Left lobe of liver (tissue), 2 donors: ENCODE measurements around the gene CHMP1B. TPM values are rescaled to one million over a fixed set of nuclear protein-coding genes. Genes with fewer than 3 reads are reported as not detected.
"Not testable (repeated sequence)": the region's sequence is repeated elsewhere in the genome, so short reads cannot be mapped to it uniquely, and the experiment has no call there.

ENCODE experiments used
- ATAC-seq: fragments of 200-7000 bp; cut with Tn5 transposase; one replicate; pipeline ENCODE4 v1.9.1; 2020; ENCODE audit warnings: mild to moderate bottlenecking, moderate library complexity
- DNase-seq: peaks from one replicate; pipeline ENCODE4 v3.0.0-alpha.2; 2020; ENCODE audit warnings: low spot score
- total RNA-seq: library from RNA; stranded (reverse); gene quantifications from one replicate; pipeline ENCODE4 v1.2.1, GENCODE V29; 2021
- donor health status: DM: no; HTN: no; CAD: no; lungs with moderate emphysema.
- donor health status: DM: no; HTN: yes; CAD: no.

CHMP1B gene
- total RNA-seq, 1 donor from 2014 or later, result 12.9 TPM

- no peak for ATAC-seq
- no peak for DNase-seq
These were observed 15.6 kb downstream of the CHMP1B start for GRCh38 chr18:11866764-11867163.

- DNase-seq (no peak), ATAC-seq (no peak)
These were observed 17.0 kb downstream of the CHMP1B start for GRCh38 chr18:11868230-11868629.

- DNase-seq, result no peak
- no peak for ATAC-seq
These were observed 20.3 kb downstream of the CHMP1B start for GRCh38 chr18:11871501-11871900.

- DNase-seq (peak; percentile 49), ATAC-seq (peak; percentile 95)
These were observed 21.4 kb downstream of the CHMP1B start for GRCh38 chr18:11872479-11873136.

- DNase-seq (peak; percentile 45), ATAC-seq (no peak)
These were observed 22.6 kb downstream of the CHMP1B start for GRCh38 chr18:11873670-11874340.

- ATAC-seq, result no peak
- peak; percentile 21 for DNase-seq
These were observed 23.5 kb downstream of the CHMP1B start for GRCh38 chr18:11874676-11875075.

- ATAC-seq (no peak), DNase-seq (peak; percentile 32)
These were observed 26.4 kb downstream of the CHMP1B start for GRCh38 chr18:11877497-11878135.

GRCh38 chr18:11880586-11881304 is 29.5 kb downstream of the CHMP1B start:
- ATAC-seq (no peak), DNase-seq (no peak)

GRCh38 chr18:11882636-11883035 is 31.4 kb downstream of the CHMP1B start:
- DNase-seq, result no peak
- ATAC-seq, result no peak

GRCh38 chr18:11883153-11883552 is 31.9 kb downstream of the CHMP1B start:
- DNase-seq (no peak), ATAC-seq (no peak)

- DNase-seq (no peak), ATAC-seq (no peak)
These were observed 33.3 kb downstream of the CHMP1B start for GRCh38 chr18:11884396-11885030.

GRCh38 chr18:11885278-11885947 is 34.2 kb downstream of the CHMP1B start:
- peak; percentile 98 for ATAC-seq
- peak; percentile 74 for DNase-seq

GRCh38 chr18:11886577-11887110 is 35.4 kb downstream of the CHMP1B start:
- no peak for ATAC-seq
- DNase-seq, result no peak

GRCh38 chr18:11887328-11888128 is 36.3 kb downstream of the CHMP1B start:
- DNase-seq (no peak), ATAC-seq (no peak)

GRCh38 chr18:11888726-11889125 is 37.5 kb downstream of the CHMP1B start:
- ATAC-seq (no peak), DNase-seq (no peak)

- ATAC-seq (no peak), DNase-seq (no peak)
These were observed 38.1 kb downstream of the CHMP1B start for GRCh38 chr18:11889284-11889683.

- ATAC-seq, result no peak
- no peak for DNase-seq
These were observed 40.5 kb downstream of the CHMP1B start for GRCh38 chr18:11891737-11892136.

- not testable (repeated sequence) for ATAC-seq, DNase-seq
These were observed 41.2 kb downstream of the CHMP1B start for GRCh38 chr18:11892438-11892837.

GRCh38 chr18:11897781-11898180 is 46.6 kb downstream of the CHMP1B start:
- ATAC-seq (no peak), DNase-seq (no peak)
